NCI-H146 treated with DMSO at 0.1 percent for 48 hours (cell line): Measurements from ENCODE around the gene RGL2.

ENCODE experiments used
- DNase-seq: peaks from one replicate; lab custom pipeline; 2025; ENCODE audit not compliant: unreplicated experiment; lab: John Stamatoyannopoulos, UW

Gene RGL2

DNA sequence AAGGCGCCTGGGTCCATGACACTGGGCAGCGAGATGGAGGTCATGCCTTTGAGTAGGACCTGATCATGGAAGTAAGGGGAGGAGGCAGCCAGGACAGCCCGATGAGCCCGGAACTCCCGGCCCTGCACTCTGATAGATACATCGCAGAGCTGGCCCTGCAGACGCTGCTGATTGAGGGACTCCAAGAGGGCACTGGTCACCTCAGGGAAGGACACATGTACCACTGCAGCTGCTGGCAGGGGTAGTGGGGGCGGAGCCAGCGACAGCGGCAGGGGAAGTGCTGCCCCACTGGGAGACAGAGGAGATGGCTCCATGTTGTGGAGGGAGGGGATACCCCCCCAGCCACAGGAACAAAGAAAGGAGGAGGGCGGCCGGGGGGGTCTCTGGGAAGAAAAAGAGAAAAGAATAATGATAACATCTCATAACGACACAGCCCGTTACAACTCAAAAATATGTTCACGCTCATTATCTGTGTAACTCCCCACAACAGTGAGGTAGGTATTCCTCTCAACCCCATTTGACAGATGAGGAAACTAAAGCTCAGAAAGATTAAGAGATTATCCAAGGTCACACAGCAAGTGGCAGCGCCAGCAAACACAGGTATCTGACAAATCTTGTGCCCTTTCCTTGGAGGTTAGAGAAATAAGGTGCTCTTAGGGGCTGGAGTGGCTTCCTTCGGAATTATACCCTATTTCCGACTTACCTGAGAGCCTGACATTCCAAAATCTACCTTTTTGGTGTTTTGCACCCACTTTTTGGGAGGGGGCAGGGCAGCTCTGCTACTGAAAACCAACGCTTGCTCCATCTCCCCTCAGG lies 18.1 kb upstream of the RGL2 start:
- DNase-seq: no peak

DNA sequence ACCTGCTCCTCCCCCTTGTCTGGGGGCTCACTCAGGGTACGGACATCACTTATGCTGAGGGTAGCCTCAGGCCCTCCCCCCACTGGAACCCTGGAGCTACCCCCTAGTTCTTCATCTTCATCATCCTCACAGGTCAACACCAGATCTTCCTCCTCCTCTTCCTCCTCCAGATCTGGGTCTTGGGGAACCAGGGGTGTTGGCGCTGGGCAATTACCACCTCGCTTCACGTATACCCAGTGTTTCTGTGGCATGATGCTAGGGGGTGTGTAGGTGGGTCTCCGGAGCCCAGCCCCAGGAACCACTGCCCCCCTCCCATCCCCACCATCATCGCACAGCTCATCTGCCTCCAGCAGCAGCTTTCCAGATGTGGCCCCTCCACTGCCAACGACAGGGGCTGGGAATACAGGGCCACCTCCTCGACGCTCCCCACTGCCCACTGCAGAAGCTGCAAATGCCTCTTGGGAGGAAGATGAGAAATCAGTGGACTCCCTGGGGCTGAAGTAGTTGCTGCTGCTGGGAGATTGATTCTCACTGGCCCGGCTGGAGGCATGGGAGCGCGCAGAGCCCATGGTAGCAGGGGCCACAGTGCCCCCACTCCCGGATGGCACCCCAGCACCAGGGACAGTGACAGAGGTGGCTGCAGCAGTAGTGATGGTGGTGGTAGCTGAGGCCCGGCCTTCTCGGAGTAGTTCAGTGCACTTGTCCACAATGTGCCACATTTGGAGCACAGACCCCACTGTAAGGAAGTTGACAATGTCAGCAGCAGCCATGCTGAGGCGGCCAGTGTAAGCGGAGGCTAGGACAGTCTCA lies 17.3 kb upstream of the RGL2 start:
- no peak for DNase-seq

DNA sequence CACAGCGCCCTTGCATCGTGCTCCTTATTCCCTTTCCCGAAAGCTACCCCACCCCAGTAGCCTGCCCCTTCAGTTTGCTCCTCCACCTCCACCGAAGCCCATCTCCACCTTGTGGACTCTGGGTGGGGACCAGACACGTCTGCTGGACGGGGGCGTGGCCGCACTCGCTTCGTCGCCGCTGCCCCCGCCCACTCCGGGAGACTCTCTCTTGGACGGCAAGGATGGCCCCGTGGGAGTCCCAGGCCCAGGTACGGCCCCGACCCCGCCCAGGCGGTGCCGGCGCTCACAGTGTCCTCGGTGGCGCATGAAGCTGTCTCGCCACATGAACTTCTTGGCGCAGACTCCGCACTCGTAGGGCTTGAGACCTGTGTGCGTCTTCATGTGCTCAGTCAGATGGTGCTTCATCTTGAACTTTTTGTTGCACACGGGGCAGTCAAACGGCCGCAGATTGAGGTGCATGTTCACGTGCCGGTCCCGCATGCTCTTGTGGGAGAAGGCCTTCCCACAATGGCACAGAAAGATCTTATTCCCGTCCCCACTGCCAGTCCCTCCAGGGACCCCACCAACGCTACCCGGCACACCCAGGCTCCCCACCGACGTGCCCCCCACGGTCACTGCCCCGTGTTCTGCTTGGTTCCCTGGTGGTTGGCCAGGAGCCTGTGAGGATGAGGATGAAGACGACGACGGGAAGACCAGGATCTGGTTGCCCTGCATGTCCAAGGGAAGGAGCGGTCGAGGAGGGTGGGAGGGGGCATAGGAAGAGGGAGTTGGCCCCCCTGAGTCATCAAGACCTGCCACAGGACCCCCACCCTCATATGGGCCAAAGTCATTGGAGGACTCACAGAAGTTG lies 16.4 kb upstream of the RGL2 start:
- DNase-seq: no peak

DNA sequence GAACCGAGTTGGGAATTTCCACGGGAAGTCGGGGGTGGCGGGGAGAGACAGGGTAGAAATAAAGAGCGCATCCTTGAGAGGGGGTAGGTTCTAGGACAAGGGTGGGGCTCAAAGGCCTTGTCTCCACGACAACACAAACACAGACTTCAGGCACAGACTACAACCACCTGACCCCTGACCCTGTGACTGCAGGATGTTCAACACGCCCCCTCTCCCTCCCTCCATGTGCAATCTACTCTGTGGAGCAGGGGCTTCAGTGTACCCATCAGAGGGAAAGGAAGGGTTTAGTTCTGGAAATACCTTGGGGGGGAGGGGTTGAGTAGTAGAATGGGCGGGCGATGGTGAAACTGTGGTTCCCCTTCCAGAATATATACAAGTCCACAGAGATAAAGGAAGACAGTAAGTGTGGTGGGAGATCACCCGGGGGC lies 15.8 kb upstream of the RGL2 start:
- peak; percentile 48 for DNase-seq

DNA sequence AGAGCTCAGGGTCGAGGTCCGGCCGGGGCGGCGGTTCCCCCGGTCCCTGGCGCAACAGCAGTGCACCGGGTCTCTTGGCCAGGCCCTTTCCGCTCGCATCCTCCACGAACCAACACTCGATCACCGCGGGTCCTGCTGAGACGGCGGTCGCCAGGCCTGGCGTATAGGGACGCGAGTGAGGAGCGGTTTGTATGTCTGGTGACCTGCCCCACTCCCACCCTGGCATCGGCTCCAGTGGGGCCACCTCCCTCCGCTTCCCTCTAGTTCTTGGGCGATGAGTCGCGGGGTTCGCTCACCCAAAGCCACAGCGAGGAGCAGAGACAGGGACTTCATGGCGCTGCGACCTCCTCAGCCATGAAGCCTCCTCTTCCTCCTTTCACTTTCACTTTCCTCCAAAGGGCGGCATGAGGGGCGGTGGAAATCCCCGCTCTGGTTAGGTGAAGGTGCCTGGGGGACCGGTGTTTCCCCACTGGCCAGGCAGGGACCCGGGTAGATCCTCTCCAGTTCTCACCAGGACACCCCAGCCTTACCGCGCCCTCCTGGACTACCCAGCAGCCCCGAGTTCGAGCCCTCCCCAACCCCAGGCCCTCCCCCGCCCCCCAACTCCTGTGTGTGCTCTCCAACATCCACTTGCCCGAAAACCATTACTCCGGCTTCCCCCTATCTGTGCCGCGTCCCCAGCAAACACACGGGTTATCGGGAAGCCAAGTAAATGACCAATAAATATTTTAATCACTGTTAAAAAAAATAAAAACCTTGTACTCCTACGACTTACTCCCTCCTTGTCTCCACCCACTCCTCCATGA lies 15.2 kb upstream of the RGL2 start, which contains the start of gene TAPBP:
Gene TAPBP (minus strand): TSS at position 370 of the 806 bp plus-strand sequence. CDS start 37 bp downstream, at position 333.
- DNase-seq: peak; percentile 49

DNA sequence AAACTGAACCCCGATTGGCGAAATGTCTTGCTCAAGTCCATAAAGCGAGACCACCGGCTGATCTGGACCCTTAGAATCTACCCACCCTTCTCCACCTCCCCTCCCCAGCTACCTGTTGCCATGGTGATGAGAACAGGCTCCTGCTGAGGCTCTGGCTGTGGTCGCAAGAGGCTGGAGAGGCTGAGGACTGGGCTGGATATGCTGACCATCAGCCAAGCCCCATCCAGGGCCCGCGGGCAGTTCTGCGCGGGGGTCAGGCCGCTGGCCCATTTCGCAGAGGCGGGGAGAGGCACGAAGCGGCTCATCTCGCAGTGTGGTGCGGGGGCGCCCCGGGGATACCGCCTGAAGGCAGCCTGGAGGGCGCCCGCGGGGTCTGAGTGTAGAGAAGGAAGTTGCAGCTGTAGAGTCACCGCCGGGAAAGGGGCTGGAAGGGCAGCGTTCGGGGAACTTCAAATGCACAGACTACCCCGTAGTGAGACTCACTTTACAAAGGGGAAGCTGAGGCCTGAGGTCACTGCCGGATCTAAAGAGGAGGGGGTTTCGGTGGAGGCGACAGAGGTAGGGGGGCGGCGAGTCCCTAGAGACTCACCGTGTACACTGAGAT lies 14.5 kb upstream of the RGL2 start:
- DNase-seq: peak; percentile 53

DNA sequence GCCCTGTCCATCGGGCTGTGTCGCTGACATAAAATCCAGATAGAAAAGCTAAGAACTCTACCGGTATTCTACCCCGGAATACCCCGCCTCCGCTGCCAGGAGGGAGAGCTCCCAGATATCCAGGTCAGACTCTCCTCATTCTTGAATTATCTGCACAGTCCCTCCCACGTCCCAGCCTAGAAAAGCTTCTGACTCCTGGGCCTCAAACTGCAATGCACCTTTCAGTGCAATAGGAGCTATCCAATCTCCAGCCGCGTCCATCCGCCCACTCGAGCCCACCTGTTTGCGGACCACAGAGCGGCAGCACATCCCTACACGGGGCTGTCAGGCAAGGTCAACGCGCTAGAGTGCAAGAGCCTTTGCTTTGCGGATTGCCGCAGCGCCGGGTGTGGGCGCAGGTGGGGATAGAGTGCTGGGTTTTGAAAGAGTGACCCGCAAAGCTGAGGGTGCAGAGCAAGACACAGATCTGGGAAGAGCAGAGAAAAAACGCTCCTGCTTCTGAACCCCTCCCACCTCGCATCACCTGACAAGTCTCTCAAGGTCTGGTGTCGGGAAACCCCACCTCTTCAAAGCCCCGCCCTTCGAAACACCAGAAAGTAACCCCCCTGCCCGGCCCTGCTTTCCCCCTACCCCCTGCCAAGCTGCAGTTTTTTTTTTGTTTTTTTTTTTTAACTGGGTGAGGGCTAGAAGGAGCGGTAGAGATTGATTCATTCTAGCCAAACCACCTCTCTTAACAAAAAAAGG lies 13.8 kb upstream of the RGL2 start:
- DNase-seq: peak; percentile 88

DNA sequence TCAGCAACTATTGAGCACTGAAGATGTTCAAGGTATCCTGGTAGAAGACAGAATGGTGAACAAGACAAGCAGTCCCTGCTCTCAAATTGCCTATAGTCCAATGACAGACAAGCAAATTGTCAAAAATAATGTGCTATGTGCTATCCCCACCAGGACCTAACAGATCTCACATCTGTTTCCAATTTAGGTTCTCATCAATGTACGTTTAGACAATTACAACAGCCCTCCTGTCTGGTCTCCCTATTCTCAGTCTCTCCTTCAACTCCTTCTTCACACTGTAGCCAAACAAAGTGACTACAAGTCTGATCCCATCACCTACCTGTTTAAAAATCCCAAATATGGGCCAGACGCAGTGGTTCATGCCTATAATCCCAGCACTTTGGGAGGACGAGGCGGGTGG lies 7.6 kb upstream of the RGL2 start:
- DNase-seq: no peak

DNA sequence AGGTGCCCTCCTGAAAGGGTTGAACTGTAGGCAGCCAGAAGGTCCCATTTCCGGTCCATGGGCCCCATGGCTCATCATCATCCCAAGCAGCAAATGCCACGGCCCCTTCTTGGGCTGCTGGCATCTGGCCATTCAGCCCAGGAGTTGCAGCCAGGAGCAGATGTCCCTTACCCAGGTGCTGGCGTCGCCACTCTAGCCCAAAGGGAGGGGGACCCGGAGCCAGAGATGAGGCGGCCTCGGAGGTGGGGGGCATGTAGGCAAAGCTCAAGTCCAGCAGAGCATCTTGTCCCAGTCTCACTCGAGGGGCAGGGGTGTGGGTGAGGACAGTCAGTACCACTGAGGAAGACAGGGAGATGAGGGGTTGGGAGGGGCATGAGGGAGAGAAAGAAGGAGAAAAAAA lies 6.3 kb upstream of the RGL2 start:
- DNase-seq: no peak

DNA sequence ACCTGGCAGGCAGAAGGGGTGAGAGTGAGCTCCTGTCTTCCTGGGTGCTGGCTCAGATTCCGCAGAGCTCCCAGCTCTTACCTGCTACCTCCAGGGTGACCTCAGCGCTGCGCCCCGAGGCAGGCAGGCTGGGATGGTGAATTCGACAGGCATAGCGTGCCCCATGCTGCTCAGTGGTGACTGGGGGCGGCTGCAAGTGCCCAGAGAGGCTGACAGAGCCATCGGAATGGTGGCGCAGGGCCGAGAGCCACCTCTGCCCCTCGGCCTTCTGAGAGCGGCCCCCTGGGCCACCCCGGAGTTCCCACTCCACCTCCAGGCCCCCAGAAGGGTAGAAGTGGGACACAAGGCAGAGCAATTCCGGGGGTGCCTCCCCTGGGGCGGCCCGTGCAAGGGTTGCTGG lies 5.5 kb upstream of the RGL2 start:
- DNase-seq: no peak

DNA sequence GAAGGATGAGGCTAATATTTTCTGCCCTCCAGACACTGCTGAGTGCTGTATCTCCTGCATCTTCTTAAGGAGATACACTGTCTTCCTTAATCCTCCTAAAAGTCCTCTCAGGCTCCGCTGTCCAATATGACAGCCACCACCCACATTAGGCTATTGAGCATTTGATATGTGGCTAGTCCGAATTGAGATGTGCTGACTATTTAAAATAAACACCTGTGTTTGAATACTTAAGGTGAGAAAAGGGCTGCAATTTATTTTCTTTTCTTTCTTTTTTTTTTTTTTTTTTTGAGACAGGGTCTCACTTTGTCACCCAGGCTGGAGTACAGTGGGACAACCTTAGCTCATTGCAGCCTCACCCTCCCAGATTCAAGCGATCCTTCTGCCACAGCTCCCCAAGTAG lies 3.1 kb upstream of the RGL2 start:
- DNase-seq: no peak

DNA sequence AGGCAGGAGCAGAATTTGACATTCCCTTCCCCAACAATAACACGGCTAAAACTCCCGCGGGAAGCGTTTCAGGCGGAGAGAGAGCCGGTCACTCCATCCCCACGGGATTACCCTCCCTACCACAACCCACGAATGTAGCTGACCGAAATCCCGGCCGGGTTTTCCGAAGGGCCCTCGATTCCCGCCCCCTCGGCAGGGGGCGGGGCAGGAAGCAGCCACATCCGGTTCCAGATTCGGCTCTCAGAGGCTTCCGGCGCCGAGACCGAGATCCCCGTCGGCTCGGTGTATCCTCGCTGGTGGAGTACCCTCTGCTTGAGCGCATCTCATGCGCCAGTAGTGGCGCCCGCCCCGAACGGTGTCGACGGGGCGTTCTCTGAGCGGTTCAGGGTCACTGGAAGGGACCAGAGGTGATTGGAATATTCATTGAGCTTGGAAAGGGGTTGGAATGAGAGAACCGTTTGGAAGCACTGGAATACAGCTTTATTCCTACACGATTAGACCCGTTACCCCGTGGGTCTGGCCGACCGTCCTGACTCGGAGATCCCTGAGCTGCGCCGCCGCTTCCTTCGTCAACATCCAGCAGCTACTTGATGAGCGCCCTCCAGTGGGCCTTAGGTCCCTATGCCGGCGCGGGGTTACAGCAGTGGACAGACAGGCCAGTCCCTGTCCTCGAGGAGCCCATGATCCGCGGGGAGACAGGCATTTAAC lies 649 bp upstream of the RGL2 start:
- DNase-seq: peak; percentile 76

DNA sequence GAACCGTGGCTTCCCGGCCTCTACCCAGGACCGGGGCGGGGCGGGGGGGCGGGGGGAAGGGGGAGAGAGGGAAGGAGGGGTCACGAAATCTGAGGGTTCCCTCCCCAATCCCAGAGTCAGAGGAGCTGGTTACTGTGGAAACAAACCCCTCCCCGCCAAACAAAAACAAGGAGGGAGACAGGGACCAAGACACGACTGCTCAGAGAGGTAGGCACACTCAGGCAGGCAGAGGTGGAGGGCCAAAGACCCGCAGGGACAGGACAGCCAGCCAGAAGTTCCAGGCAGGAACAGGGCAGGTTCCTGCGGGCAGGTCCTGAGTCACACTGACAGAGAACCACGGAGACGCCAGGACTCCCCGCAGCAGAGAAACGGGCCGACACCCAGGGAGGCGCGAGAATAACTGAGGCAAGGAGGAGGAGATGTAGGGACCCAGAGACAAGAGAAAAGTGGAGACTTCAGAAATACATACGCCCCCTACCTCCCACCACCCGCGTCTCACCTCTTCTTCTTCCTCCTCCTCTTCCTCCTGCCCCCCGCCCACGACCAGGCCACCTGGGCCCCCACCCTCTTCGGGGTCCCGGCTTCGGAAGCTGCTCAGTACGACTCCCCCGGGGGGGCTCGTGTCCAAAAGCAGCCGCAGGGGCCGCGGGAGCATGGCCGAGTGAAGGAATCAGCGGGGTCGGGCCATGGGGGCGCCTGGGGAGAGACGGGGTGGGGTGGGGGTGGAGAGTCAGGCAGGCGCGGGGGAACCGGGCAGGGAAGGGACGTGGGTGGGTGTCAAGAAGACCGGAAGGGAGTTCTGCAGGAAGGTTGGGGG lies 578 bp downstream of the RGL2 start:
- no peak for DNase-seq

DNA sequence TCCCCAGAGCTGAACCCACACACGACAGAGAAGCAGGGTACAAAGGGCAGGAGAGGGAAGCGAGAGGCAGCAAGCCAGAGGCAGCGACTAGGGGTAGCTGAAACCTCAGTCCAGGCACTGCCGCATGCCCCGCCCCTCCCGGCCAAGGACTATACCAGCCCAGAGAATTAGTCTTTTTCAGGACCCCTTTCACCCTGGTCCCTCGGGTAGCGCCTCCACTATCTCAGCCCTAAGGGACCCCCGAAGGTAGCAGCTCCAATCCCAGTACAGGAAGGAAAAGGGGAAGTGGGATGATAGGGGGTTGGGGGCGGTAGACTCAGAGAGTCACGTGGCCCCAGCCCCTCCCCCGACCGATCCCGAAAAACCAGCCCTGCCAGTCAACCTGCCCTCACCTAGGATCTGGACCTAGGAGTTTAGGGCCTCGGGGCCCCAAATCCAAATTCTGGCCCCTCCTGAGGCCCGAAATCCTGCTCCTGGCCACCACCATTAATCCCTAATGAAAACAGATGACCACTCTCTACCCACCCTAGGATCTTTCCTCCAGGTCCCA lies 1.3 kb downstream of the RGL2 start:
- DNase-seq: no peak

DNA sequence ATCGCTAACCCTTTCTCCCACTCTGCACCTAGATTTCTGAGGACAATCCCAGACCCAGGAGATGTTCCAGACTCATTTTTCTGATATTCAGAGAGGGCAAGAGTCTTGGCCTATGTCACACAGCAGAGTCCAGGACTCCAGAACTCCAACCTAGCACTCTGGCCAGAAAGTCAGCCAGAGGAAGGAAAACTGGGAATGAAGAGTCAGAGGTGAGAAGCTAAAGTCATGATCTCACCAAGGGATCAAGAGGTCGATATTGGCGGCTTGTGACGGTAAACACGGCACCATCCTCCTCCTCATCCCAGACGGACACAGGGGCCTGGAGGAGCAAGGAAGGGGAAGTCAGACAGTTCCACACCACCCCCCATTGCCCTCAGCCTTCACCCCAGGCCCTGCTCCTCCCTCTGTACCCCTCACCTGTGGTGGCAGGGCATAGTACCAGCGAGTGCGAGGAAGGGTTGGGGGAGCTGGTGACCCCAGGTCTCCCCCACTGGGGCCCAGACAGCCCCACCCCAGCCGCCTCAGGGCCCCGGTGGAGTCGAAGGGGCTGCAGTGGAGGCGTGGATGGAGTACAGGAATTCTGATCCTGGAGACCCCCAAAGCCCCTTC lies 1.8 kb downstream of the RGL2 start:
- DNase-seq: no peak

DNA sequence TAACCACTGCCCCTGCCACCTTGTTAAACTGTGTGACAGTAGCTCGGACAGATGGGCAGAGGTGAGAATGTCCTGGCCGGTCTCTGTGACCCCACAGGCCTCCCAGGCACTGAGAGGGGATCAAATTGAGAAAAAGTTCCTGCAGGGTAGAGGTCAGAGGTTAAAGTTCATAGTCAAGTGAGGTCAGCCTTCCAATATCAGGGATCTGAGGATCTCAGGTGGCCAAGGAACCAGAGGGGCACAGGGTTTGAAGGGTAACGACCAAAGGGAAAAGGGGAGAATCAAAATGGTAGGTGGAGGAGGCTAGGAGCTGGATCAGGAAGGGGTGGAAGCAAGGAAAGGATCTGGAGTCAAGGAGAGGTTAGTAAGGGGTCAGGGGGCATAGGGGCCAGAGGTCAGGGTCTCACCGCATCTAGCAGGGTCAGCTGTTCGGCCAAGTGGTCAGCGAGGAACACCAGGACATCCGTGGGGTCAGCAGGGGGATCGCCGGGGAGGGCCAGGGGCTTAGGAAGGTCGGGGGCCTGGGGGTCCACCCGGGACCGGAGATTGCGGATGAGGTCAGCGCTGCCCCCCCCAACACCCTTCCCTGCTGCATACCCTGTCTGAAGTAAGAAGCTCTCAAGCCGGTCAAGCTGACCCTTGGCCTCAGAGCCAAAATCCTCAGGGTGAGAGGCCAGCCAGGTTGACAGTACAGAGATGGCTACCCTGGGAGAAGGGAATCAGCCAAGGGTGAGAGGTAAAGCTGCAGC lies 2.9 kb downstream of the RGL2 start:
- DNase-seq: no peak
